GM12865 (cell line): ENCODE results near the gene POTEI.
"Not testable (repeated sequence)": the region's sequence is repeated elsewhere in the genome, so short reads cannot be mapped to it uniquely, and the experiment has no call there.

ENCODE experiments used
- DNase-seq: peaks from one replicate; pipeline ENCODE4 v3.0.0; 2010; ENCODE audit warnings: low read depth
- H3K4me3 ChIP-seq: 2 replicates; pipeline ENCODE4 v1.5.1; 2011; ENCODE audit warnings: mild to moderate bottlenecking, low read depth, low read length, control low read depth

POTEI gene

DNA sequence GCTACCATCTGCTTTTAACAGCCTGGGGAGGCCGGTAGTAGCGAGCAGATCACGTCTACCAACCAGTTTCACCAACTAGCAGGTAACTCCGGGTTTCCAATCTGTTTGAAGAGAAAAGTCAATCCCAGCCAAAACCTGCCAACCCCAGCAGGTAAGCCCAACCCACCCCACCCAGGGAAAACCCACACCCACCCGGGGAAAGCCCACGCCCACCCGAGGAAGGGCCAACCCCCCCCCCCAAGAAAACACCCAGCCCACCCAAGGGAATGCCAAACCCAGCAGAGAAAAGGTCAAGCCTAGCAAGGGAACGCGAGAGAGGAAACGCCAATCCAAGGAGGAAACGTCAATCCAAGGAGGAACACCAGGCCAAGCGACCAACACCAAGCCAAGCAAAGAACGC lies at the start of gene POTEI:
Gene POTEI, minus strand, starts transcription at position 101 of the 400 bp plus-strand sequence. Its CDS starts 93 bp downstream, at position 8.
- not testable (repeated sequence) for H3K4me3 ChIP-seq, DNase-seq

DNA sequence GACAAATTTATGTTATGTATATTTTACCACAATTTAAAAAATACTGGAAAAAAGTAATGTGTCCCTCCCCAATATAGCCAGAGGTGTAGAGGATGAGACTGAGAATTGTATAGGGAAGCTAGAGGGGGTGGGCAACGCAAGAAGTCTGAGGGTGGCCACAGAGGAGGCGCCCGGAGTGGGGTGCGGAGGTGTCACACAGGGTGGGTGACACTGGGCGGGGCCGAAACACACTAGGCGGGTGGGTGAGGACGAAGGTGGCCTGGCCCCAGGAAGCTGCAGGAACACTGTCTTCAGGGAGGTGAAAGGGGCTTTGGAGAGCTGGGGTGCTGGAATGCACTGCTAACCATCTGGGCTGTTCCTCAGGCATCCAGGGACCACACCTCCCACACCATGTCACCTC lies 47.3 kb upstream of the POTEI start:
- not testable (repeated sequence) for H3K4me3 ChIP-seq, DNase-seq

DNA sequence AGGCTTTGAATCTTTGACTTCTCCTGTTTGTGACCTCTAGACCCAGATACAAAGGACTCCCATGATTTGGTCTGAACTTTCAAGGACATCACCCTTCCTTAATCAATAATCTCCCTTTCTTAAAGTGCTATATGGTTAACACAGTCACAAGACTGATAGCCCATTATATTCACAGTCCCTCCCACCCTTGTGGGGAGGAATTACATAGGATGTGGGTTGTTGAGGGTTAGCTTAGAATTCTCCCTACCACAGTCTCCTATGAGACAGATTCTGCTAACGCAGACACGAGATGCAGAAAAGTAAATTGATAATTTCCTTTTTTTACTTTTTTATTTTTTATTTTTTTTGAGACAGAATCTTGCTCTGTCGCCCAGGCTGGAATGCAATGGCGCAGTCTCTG lies 45.0 kb upstream of the POTEI start:
- not testable (repeated sequence) for H3K4me3 ChIP-seq

DNA sequence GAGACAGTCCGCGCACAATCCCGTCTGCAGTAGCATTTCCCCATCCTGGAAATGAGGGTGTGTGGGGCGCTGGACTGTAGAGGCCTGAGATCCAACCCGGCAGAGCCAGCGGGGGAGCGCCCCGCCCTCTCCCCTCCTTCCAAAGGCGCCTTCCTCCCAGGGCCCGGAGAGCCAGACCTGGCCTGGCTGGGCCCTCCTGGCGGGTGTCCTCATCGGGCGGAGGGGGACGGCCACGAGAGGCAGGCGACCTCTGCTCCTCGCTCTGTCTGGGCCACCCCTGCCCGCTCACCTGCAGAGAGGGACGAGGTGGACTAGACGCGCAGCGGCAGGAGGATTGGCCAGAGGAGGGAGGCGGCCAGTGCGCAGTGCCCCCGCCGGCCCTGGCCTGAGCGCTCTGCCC lies 40.3 kb upstream of the POTEI start:
- not testable (repeated sequence) for H3K4me3 ChIP-seq, DNase-seq

More for the DNA sequence above, 45.0 kb upstream of the POTEI start:
- not testable (repeated sequence) for DNase-seq

DNA sequence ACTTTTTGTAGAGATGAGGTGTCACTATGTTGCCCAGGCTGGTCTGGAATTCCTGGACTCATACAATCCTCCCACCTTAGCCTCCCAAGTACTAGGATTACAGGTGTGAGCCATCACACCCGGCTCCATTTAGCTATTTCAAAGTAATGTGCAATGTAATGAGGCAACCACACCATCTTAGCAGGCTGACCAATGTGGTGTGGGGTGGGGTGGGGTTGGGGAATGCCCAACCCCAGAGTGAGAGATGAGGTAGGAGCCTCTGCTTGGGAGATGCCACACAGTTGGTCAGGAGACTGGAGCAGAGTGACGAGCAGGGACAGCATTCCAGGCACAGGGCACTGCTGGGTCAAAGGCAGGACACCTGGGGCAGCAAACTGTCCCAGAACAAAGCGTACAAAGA lies 39.3 kb upstream of the POTEI start:
- not testable (repeated sequence) for H3K4me3 ChIP-seq, DNase-seq

DNA sequence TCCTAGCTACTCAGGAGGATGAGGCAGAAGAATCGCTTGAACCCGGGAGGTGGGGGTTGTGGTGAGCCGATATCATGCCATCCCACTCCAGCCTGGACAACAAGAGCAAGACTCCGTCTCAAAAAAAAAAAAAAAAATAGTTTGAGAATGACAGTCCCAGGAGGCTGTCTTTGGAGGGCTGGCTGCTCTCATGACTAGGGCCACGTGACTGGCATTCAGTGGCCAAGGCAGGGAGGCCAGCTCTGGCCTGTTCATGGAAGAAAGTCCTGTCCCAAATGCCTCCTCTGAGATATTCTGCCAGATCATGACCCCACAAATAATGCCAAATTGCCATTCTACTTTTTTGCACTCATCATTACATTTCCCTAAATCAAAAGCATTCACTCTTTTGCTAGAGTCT lies 35.9 kb upstream of the POTEI start:
- not testable (repeated sequence) for DNase-seq, H3K4me3 ChIP-seq

DNA sequence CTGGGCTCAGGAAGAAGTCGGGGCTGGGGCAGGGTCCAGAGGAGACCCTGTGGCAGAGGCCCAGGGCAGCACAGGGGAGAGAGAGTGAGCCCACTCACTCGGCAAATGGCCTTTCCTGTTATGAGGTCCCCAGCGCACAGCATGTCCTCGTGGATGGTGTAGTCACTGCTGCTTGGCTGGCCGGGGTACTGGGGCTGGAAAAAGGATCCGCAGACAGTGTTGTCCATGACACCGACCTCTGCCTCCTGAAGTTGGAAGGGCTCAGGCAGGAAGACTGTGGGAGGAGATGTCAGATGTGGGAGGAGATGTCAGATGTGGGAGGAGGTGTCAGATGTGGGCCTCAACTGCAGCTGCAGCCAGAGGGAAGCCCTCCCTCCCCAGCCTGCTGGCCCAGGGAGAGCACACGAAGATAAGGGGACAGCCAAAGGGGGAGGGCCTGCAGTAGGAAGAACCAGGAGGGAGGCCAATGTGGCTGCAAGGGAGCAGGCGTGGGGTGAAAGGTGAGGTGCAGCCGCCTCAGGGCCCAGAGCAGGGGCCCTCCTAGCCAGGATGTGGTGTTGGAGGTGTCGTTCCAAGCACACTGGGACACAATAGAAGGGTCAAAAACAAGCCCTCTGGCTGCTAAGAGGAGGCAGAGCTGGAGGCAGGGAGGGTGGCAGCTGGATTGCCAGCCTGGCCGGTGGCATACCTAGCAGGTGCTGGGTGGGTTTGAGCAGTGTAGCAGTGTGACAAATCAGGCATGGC lies 34.8 kb upstream of the POTEI start:
- H3K4me3 ChIP-seq, DNase-seq: not testable (repeated sequence)

DNA sequence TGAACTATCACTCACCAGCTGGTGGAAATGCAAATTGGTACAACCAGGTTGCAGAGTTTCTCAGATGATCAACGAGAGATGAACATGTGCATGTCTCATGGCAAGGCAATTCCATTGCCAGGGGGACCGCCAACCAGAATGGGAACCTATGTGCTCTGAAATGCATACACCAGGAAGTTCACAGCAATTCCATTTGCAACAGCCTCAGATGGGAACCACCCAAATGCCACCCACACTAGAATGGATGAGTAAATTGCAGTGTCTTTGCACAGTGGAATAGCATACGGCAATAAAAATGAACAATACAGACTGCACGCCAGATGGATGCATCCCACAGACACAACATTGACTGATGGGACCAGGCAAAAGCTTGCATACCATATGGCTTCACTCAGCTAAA lies 33.7 kb upstream of the POTEI start:
- H3K4me3 ChIP-seq, DNase-seq: not testable (repeated sequence)

DNA sequence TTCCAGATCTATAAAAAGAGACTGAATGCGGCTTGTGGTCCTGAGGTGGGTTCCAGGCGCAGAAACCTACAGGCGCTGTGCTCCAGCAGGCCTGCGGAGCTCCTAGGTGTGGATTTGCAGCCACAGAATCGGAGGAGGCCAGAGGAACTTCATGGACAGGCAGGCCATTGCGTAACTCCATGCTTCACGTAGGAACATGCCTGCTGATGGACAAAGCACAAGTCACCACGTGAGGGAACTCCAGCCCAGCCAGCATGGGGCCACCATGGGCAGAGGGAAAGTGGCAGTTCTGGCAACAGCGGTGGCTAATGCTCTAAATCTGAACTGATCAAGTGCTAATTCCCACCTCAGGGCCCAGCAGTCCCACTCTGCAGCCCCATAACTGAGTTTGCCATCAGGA lies 29.1 kb upstream of the POTEI start:
- DNase-seq, H3K4me3 ChIP-seq: not testable (repeated sequence)

DNA sequence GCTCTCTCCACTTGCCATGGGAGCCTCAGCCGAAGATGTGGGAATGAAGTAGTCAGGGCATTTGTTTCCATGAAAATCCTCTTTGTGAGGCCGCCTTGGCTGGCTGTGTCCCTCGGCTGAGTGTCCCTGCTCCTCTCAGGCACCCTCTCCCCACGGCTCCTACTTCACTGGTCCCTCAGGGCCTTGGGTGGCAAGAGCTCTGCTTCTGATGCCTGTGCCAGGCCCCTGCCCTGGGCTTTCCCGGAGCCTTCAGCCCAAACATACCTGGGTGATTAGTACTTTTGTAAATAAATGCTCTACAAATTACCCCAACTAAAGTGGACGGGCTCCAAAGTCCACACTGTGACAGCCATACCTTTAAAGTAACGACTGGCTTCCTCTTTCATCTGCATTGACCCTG lies 27.5 kb upstream of the POTEI start:
- not testable (repeated sequence) for DNase-seq, H3K4me3 ChIP-seq

DNA sequence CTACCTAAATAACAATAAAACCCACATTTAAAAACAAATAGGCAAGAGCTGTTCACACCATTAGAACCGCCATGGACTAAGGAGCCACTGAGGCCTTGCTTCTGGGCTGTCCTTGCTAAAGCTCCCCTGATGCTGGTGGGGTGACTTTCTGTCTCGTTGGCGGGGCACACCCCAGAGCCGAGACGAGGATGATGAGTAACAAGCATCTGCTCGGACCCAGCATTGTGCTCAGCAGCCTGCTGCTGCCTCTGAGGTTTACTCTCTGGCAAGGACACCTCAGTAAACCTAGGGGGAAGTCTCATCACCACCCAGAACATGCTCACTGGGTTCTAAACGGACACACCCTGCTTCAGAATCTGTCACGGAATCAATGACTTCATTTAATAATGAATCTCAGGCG lies 22.5 kb upstream of the POTEI start:
- not testable (repeated sequence) for H3K4me3 ChIP-seq, DNase-seq

DNA sequence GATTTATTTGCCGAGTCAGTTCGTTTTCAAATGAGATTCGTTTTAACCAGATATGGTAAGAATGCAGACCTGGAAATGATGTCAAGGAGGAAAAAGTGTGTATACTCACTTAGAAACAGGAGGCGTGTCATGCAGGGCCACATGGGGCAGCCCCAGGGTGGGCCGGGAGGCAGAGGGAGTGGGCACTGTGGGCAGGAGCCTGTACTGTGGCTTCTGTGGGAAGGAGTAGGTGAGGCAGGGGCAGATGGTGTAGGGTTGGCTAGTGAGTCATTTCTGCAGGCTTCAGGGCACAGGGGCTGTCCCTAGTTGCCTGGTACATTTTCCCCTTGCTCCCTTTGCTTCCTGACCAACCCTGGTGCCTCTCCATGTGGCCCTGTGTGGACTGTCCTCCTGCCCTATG lies 22.1 kb upstream of the POTEI start:
- not testable (repeated sequence) for H3K4me3 ChIP-seq, DNase-seq

DNA sequence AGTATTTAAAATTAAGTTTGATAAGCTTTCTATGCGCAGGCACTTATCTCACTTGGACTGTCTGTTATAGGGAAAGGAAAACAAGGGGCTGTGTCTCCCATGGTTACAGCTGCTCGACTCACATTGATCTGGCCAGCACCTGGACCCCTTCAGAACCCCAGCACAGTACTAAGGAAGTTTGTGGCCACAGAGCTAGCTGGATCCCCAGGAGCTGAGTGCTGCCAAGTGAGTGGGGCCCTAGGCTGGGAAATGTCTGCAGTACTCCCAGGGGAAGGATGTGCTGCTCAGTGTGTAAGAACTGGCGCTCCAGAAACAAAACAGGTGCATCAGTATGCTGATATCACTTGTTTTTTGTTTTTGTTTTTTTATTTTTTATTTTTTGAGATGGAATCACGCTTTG lies 21.1 kb upstream of the POTEI start:
- not testable (repeated sequence) for H3K4me3 ChIP-seq, DNase-seq

DNA sequence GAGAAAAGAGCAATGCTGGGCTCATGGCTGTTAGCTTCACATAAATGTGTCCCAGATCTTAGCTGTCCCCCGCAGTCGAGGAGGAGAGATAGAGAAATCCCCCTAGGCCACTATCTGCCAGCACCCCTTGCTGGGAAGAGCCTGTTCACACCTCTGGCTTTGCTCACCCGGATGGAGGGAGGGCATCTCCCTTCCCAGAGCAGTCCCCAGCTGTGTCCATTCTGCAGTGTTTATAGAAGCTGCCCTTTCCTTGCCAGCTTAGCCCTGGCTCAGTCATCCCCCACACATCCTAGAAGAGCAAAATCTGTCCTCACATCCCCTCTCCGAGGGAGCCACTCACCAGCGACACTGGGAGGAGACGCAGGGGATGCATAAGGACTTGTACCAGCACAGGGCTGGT lies 20.4 kb upstream of the POTEI start:
- not testable (repeated sequence) for DNase-seq, H3K4me3 ChIP-seq

DNA sequence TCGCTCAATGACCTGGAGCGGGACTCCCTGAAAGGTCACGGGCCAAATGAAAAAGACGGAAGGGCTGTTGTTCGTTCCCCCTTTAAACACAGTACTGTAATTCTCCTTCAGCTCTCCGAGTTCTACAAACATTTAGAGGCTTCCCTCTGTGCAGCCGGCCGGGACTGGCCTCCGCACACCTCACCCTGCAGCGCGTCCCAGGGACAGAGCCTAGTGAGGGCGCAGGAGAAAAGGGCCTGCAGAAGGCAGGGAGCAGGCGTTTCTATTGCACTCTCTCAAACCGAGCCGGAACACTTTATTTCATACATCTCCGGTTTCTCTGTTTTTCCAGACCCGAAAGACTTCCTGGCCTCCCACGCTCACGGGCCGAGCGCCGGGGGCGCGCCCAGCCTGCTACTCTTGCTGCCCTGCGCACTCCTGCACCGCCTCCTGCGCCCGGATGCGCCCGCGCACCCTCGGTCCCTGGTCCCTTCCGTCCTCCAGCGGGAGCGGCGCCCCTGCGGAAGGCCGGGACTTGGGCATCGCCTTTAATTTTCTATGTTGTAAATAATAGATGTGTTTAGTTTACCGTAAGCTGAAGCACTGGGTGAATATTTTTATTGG lies 18.3 kb upstream of the POTEI start:
- DNase-seq, H3K4me3 ChIP-seq: not testable (repeated sequence)

DNA sequence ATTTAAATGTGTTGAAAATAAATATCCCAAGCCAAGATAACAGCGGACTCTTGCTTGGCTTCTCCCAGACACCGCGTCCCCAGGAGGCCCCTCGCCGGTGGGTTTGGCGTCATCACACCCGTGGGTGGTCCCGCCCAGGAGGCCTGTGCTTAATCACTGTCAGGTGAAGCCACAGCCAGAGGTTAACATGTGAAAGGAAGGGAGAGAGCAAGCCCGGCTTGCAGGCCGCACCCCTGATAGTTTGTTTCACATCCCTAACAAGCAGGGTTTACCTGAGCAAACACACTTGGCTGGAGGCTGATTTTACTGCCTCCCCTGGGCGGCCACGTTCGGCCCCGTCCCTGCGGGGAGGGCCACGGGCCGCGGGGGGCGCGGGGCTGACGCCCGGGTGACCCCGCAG lies 13.3 kb upstream of the POTEI start:
- DNase-seq, H3K4me3 ChIP-seq: not testable (repeated sequence)

DNA sequence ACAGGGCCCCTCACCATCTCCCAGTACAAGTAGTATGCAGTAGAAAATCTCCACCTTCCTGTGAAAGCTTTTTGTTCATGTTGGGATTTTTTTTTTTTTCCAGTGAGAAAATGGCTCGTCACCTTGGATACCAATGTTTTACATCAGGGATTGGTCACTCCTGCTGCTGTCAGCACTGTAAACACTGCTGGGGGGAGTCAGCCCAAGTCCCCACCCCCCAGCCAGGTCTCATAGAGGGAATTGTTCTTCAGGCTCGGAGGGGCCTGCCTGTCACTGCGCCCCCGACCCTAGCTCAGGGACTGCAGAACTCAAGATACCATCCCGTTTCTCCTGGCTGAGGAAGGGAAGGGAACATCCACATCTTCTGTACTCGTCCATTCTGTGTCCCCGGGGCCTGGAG lies 11.9 kb upstream of the POTEI start, which contains the start of gene CFC1B:
Gene CFC1B, plus strand, starts transcription at position 231 of the 400 bp plus-strand sequence. CDS start 263 bp downstream, outside the sequence.
- DNase-seq, H3K4me3 ChIP-seq: not testable (repeated sequence)

DNA sequence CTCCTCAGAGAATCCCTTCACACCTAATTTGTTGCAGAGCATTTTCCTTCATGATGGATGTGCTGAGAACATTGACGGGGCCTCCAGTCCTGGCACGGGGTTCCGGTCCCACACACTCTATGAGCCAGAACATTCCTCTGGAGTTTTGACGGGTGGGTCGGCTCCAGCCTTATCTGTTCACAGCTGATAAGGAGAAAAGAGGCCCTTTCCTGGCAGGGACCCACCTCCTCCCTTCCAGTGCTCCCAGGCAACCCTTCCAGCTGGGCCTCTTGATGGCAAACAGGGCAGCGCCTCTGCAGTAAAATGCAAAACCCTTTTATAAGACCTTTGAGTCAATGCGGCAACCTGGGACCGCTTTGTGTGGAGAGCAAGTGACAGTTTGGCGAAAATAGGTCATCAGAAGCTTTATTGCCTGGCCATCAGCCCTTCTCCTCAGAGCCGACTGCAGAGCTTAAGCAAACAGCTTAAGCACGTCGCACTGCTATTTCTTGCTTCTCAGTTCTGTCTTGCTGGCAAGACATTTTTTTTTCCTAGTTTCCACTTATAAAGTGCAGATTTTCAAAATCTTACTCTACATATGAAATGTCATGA lies 9.5 kb upstream of the POTEI start:
- H3K4me3 ChIP-seq, DNase-seq: not testable (repeated sequence)

DNA sequence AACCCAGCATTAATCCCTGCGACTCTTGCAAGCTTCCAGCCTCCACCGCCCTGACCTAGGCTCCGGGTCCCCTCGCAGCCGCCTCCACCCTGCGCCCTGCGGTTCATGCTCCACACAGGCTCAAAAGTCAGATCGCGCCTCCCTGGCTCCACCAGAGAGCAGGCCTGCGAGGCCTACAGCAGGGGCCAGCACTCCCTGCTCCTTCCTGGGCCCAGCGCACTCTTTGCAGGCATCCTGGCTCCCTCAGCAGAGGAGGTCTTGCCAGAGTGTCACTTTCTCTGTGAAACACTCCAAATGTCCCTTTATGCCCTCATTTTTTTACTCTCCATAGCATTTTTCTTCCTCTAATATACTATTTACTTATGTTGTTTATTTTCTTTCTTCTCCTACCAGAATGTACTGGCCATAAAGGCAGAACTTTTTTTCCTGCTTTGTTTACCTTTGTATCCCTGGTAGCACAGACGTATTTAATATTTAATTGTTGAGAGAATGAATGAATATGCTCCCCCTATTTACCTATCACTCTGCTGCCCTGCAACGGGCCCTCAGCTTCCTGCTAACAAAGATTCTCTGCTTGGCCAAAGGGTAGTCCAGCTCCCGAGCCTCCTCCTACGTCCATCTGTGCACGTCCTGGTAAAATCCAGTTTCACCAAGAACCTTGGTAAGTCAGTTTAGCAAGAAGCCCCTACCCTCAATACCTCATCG lies 2.8 kb upstream of the POTEI start:
- not testable (repeated sequence) for H3K4me3 ChIP-seq, DNase-seq
